ENCODE results near the gene SERP2.

The SERP2 gene

DNA sequence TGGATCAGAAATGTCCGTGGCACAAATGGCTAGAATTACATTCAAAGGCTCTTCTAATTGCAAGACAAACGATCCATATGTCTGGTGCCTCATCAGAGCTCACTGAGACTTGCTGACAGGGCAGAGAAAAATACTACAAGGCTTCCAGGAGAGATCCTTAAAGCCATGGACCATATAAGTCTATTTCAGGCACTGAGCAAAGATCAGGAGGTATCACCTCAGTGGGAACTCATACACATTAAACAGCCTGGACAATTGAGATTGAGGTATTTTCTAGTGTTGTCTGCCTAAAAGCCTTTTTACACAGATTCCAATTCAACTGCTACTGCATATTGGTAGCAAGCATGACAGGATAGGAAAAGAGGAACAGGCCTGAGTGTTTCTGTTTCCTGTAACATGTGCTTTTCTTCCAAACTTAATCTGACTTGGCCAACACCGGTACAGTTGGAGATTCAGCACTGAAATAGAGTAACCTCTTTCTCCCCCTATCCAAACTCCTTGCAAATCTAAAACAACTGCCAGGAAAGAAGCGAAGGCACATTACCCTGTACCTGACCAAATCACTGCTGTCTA, 65.9 kb downstream of the SERP2 start:
- no peak overlapping the region for H3K9ac ChIP-seq (ENCODE audit: low read length)
- H3K27ac ChIP-seq (ENCODE audit: low read depth, low read length), result no peak overlapping the region
- H3K4me1 ChIP-seq (ENCODE audit: insufficient read depth, low read length), result peaks cover 7% of the 10 kb centered on the region
- H3K9me3 ChIP-seq (ENCODE audit: low read length), result no peaks in the 10 kb centered on the region
- no peaks in the 10 kb centered on the region for H3K27me3 ChIP-seq (ENCODE audit: control insufficient read depth in 1 of 2, insufficient read depth in 2 of 2, low read length in 2 of 2)
- H3K36me3 ChIP-seq (ENCODE audit: insufficient read depth, low read length), result peaks cover 3% of the 10 kb centered on the region
- no peak overlapping the region for H3K4me3 ChIP-seq (ENCODE audit: low read depth in 1 of 2, low read length in 2 of 2)

GRCh38 chr13:44440046-44440608, 66.5 kb downstream of the SERP2 start:
- no peak overlapping the region for H3K4me3 ChIP-seq (ENCODE audit: low read depth in 1 of 2, low read length in 2 of 2)

More at GRCh38 chr13:44440046-44440608, 66.5 kb downstream of the SERP2 start:
- no peak overlapping the region for H3K9ac ChIP-seq (ENCODE audit: low read length)
- H3K9me3 ChIP-seq (ENCODE audit: low read length), result no peaks in the 10 kb centered on the region
- H3K27me3 ChIP-seq (ENCODE audit: control insufficient read depth in 1 of 2, insufficient read depth in 2 of 2, low read length in 2 of 2), result no peaks in the 10 kb centered on the region
- H3K27ac ChIP-seq (ENCODE audit: low read depth, low read length), result no peak overlapping the region
- H3K4me1 ChIP-seq (ENCODE audit: insufficient read depth, low read length), result peaks cover 7% of the 10 kb centered on the region
- H3K36me3 ChIP-seq (ENCODE audit: insufficient read depth, low read length), result no peaks in the 10 kb centered on the region

Data from muscle layer of colon (tissue), 2 donors.